Left hindlimb (tissue), 1 donor: ENCODE measurements around the gene ZNF664.
A peak's percentile ranks its signal among the peaks of the same experiment; 100 is the strongest.

Experiments used
- DNase-seq: peaks from one replicate; pipeline ENCODE4 v3.0.0-alpha.2; 2018

The ZNF664 gene

DNA sequence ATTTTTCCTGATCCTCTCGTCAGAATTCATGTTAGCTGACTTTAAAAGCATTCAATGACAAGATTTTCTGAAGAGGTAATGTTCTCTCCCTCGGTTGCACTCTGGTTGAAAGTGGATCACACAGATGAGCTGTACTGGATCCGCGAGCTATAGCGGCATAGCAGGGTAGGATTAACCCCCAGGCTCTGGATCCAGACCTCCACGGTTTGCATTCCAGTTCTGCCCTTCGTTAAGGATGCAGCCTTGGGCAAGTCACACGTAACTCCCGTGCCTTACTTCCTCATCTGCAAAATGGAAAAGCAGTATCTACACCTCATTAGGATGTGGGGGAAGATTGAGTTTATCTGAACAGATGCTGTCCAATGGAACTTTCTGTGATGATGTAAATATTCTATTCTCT, 14.1 kb upstream of the ZNF664 start:
- DNase-seq: no peak

GRCh38 chr12:123960029-123960735, 12.8 kb upstream of the ZNF664 start:
- no peak for DNase-seq

GRCh38 chr12:123960856-123961255, 12.2 kb upstream of the ZNF664 start:
- DNase-seq: no peak

DNA sequence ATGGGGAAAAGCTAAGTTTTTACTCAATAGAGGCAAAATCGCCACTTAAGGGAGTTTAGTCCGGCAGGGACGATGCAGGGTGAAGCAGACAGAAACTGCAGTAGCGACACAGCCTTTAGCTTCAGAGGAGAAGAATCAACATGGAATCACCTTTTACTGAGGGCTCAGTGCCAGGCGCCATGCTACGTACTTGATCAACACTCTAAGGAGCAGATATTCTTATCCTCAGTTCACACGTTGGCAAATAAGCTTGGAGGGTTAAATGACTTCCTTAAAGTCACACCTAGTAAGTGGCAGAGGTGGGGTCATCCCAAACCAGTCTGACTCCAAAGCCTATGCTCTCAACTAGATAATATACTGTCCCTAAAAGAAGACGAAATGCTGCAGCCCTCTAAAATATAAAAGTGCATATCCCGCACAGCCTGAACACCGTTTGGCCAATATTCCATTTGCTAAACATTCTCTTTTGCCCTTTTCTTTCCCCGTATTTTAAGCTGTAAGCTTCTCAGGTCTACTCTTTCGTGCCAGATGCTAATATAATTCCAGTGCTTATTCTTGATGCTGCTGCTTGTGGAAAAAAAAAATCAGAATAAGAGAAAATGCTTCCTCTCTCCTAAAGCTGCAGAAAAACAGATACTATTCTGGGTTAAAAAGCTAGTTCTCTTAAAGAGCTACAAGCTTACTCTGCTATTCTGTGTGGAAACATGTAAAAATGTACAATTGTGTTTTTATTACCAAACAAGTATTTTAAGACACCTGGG, 11.2 kb upstream of the ZNF664 start:
- DNase-seq: no peak

DNA sequence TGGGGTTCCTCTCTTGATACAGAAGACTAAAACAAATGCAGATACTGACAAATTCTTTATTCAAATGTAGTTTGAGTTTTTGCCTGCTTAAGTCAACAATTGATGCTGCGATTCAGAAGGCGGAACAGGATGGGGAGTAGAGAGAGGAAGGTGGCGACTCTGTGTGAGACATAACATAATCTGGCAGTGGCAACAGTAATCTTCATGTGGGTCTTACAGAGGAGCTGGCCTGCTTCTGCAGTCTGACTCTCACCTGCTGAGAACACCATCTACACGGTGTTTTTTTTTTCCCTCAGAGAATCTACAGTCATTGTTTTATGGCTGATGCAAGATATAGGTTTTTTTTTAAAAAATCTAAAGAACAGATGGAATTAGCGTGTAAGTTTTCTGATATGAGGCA, 10.5 kb upstream of the ZNF664 start:
- no peak for DNase-seq

- no peak for DNase-seq
These were observed 9.2 kb upstream of the ZNF664 start for GRCh38 chr12:123963821-123964220.

DNA sequence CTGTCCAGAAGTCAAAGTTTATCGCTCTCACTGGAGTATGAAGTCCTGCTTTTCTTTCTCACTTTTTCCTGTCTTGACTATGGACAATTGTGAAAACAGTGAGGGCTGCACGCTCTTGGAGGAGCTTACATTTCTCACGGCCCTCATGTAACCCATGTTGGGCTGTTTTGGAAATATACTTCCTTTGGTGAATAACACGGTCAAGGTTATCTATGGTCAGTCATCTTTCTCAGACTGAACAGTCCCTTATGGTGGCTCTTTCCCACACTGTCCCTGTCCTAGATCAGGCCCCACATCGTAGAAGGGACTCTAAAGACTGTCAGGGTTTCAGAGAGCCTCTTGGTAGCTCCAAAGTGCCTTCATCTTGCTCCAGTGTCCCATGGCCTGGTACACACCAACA, 7.6 kb upstream of the ZNF664 start:
- DNase-seq: no peak

- DNase-seq: no peak
These were observed 6.4 kb upstream of the ZNF664 start for GRCh38 chr12:123966596-123966995.

GRCh38 chr12:123967121-123967586, 5.9 kb upstream of the ZNF664 start:
- DNase-seq: no peak

DNA sequence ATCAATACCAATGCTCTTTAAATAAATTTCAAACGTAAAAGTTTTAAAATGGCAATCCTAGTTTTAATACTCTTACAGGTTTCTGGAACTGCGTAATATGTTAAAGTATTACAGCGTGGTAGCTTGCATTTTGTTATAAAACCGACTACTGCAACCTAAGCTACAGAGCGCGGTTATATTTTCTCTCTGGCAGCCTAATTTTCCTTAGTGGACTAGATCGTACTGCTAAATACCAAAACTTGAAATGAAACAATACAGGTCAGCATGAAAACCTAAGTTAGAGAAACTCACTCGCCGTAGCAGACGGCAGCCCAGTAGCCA, 1.6 kb upstream of the ZNF664 start:
- DNase-seq: no peak

GRCh38 chr12:123971770-123972456, 1.1 kb upstream of the ZNF664 start:
- DNase-seq: peak; percentile 49

- peak; percentile 55 for DNase-seq
These were observed 732 bp downstream of the ZNF664 start for GRCh38 chr12:123973552-123974341.

DNA sequence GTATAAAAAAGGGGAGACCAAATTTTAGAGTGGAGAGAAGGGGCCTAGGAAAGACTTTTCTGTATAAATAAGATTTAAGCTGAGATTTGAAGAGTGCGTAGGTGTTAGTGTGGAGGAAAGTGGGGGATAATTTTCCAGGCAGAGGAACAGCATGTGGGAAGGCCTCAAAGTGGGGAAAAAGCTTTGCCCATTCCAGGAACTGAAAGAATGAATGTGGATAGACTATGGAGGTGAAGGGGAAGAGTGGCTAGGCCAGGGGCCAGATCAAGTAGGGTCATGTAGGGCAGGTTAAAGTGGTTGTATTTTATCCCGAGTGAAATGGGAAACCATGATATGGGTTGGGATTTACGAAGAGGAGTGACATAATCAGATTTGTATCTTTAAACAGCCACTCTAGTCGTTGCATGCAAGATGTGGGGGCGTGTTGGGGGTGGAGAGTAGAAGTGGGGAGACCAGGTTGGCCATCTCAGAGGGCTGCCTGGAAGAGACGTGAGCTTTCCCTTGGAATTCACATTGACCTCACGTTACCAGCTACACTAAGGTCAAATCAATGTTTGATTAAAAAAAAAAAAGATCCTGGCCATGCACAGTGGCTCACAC, 3.3 kb downstream of the ZNF664 start:
- no peak for DNase-seq

GRCh38 chr12:123979566-123979965, 6.6 kb downstream of the ZNF664 start:
- DNase-seq: no peak

DNA sequence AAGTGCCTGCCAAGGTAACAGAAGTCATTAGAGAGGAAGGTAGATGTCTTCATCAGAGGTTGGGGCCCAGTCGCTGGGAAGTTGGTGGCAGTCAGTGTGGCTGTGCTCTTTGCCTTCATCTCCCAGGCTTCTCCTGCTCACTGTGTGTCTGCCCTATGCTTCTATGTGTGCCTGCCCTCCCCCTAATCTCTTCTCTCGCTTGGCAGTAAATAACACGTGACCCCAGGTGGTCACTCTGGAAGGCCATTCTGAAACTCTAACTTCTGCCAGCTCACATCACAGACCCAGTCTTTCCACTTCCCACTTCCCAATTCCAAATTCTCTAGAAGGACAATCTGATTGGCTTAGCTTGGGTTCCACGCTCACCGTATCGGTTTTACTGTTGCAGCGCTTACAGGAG, 9.3 kb downstream of the ZNF664 start:
- no peak for DNase-seq

DNA sequence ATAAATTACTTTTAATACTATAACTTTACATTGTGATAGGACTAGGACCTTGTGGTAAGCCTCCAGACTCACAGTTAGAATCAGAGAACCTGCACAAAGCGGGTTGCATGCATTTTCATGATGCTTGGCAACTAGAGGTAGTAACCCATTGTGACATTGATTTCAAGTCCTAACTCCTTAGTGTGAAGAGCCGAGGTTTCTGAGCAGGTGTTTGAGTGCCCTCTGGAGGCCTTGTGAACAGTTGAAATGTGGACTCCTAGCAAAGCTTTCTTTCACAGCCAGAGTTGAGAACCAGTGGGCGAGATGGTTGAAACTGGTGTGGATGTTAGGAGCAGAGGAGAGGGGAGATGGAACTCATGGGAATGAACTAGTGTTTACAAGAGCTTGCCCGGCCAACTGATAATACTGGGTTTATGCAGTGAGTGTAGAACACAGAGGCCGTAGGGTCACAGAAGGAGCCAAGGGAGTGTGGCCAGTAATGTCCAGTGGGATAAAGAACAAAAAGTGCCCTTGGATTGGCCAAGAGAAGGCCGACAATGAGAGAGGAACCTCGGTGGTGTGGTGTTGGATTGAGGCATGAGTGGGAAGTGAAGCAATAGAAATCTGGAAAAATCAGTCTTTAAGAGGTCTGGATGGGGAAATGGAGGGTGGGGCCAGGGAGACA, 10.9 kb downstream of the ZNF664 start:
- no peak for DNase-seq

GRCh38 chr12:123984903-123985302, 11.9 kb downstream of the ZNF664 start:
- DNase-seq: no peak

DNA sequence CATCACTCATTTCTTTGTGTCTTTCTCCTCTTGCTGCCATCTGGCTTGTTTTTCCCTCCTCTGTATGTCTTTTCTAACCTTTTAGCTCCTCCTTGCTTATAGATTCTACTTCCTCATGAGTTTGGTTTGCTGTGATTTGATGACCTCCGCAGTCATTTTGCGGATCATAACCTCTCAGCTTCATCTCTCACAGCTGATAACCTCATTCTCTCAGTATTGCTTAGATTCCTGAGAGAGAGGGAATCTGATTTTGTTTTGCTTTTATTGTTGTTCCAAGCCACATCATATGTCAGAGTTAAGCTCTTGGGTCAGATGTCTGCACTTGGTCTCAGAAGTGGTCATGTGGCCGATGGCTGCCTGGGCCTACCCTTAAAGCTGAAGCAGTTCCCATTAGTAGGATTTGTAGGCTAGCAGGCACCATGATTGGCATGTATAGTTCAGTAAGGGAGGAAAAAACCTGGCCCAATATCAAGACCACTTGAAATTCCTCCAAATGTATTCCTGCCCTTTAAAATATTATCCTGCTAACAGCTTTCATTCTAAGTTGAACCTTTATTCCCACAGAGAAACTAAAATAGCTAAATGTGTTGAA, 13.5 kb downstream of the ZNF664 start:
- DNase-seq: no peak

GRCh38 chr12:123987022-123987421, 14.0 kb downstream of the ZNF664 start:
- no peak for DNase-seq

- no peak for DNase-seq
These were observed 16.2 kb downstream of the ZNF664 start for GRCh38 chr12:123989168-123989567.

GRCh38 chr12:123989753-123990152, 16.7 kb downstream of the ZNF664 start:
- DNase-seq: no peak

DNA sequence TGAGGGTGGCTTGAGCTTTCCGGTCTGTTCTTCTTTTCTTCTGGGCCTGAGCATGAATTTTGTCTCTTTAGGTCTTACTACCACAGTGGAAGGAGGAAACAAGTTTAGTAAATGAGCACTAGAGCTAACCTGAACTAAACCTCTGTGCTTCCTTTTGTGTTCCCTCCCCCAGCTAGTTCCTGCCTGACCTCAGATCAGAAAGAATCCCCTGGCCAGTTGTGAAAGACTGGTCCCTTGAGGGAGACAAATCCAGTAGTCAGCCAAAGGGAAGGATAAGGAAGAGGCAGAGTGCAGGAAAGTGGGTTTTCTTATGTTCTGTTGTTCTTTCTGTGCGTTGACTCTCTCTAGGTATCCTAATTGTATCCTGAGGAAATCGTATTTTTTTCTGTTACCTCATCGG, 17.5 kb downstream of the ZNF664 start:
- no peak for DNase-seq
